HG03060 (cell line): Measurements from ENCODE around the gene AFP.

Experiments used
- ATAC-seq: cut with Tn5 transposase; IDR thresholded peaks from one replicate; pipeline ENCODE4 v1.9.1; 2021; ENCODE audit warnings: low read depth, moderate number of reproducible peaks; ENCODE audit not compliant: unreplicated experiment

AFP gene

DNA sequence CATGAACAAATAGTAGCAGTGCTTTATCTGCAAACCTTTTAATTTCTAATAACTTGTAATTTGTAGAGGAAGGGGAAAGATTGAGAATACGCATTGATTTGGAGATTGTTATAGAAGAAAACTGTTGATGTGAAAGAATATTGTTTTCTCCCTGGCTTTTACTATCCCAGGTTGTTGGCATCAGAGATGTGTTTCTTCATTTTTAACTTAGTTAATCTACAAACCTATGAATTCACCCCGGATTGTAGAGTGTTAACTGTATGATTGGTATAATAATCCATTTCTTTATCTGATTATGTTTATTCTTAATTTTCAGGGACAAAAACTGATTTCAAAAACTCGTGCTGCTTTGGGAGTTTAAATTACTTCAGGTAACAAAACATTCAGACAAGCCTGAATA is 18.9 kb downstream of the AFP start:
- no peak for ATAC-seq

DNA sequence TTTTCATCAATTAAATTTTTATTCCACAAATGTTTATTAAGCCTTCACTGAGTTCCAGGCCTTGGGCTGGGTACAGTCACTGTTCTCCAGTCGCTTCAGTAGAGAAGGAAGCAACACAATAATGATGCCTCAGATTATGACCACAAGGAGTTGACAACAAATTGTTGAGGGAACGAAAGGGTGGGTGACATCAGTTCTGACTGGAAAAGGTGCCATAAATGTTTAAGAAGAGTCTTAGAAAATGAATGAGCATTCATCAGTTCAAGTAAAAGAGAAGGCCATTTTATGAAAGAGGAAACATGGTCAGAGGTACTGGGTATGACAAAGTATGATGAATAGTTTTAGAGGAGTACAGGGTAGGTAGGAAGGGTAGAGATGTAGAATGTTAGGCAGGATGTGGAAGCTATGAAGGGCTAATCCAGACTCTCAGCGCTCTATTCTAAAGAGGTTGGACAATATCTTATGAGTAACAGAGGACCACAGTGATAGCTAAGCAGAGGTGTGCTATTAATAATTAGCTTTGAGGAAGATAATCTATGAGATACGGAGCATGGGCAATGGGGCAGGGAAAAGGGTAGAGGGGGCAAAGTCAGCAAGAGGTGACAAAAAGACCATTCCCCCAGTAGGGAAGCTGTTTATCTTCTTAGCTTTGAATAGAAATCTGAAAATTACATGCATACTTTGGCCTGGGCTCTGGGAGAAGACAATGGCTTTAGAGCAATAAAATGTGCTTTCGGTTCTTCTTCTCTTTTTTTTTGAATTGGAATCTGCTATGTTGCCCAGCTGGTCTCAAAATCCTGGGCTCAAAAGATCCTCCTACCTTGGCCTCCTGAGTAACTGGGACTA is 20.4 kb downstream of the AFP start:
- no peak for ATAC-seq

DNA sequence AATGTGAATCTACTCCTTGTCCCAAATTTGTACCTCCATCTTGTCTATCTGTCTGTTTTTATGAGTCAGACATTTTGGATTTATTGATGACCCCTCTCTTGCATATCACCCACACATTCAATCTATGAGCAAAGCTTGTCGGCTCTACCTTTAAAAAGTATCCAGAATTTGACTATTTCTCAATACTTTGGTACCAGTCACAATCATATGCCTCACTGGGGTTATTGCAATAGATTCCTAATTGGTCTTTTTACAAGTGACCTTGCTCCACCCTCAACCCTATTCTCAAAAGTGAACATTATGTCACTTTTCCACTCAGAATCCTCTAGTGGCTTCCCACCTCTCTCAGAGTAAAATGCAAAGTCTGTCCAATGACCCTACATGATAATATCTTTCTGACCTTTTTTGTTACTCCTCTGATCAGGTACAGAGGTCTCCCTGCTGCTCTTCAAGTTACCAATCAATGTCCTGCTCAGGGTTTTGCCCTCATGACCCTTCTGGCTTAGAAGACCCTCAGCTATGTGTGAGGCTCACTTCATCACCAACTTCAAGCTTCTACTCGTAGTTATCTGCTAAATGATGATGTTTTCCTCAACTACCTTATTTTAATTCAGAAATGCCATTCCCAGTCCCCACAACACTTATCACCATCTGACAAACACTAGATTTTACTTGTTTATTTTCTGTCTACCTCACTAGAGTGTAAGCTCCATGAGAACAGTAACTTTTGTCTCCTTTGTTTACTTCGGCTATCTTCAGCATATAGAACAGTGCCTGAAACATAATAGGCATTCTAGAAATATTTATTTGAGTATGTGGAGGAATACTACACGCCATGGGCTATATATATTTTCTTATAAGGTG is 22.4 kb downstream of the AFP start:
- no peak for ATAC-seq

DNA sequence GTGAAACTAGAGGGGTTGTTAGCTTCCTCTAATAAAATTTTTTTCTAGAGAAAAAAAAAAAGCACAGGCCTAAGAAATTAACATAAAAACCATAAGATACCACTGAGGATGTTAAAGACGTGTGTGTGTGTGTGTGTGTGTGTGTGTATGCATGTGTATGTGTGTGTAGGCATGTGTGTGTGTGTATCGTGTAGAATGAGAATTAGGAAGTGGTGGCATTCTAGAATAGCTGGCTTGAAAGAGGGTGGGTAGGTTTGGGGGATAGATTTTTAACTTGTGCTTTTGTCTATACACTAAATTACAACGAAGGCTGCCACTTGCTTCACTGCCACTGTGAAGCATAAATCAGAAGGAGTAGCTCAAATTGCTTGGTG is 23.0 kb downstream of the AFP start:
- ATAC-seq: no peak

DNA sequence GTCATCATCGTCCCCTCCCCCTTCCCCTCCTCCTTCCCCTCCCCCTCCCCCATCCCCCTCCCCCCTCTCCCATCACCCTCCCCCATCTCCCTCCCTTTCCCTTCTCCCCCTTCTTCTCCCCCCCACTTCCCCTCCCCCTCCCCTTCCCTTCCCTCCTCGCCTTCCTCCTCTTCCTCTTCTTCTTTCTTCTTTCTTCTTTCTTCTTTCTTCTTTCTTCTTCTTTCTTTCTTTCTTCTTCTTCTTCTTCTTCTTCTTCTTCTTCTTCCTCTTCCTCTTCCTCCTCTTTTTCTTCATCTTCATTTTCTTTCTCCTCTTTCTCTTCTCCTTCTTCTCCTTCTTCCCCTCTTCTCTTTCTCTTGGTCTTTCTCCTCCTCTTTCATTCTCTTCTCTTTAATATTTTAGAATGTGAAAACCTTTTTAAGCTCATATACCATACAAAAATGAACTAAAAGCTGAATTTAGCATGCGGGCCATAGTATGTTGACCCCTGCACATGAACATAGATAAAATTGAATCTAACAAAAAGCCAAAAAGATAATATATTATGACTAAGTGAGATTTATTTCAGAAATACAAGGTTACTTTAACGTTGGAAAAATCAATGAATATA is 25.0 kb downstream of the AFP start:
- no peak for ATAC-seq

DNA sequence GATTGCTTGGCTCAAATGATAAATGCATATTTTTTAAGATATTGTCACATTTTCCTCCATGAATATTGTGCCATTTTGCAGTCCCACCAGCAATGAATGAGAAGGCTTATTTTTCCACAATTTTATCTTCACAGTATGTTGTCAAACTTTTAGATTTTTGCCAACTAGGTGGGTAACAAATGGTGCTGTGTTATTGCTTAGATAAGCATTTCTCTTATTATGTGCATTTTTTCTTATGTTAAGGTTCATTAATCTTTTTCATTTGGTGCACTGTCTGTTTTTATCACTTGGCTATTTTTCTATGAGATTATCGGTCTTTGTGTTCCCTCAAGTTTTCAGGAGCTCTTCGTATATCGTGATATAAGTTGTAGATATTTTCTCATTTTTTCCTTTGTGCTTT is 32.1 kb downstream of the AFP start:
- no peak for ATAC-seq

DNA sequence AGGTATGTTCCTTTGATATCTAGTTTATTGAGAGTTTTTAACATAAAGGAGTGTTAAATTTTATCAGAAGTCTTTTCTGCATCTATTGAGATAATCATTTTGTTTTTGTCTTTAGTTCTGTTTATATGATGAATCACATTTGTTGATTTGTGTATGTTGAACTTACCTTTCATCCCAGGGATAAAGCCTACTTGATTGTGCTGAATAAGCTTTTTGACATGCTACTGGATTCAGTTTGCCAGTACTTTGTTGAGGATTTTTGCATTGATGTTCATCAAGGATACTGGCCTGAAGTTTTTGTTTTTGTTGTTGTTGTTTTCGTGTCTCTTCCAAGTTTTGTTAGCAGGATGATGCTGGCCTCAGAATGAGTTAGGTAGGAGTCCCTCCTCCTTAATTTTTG is 34.7 kb downstream of the AFP start:
- no peak for ATAC-seq

DNA sequence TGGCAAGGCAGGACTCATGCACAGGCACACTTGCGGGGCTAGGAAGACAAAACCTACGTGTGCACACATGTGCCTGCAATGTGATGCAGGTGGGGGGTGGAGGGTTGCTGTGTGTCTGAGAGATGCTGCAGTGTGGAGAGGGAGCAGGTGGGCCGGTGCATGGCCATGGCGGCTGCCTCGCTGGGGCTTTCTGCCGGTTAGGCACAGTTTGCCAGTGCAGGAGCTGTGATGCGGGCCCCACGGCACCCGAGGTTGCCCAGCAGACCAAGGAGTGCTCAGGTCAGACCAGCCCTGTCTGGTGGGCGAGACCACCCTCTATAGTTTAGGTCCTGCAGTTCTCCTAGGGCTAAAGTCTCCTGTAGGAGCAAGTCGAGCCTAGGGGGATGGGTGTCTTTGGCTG is 41.2 kb downstream of the AFP start:
- no peak for ATAC-seq

DNA sequence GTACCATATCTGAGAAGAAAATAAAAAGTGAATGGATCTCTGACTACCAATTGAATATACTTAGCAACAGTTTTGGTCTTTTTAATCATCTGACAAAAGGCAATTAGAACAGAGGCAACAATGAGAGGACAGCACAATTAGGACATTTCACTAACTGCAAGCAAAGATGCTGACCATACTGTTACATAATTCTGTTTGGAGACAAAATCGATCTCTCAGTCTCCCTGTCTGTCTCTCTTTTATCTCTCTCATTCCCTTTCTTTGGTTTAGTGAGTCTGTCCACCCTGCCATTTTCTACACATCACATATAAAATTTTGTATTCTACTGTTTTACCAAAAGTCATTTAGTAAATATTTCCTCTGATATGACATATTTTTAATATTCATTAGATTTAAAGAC is 43.3 kb downstream of the AFP start:
- ATAC-seq: no peak

DNA sequence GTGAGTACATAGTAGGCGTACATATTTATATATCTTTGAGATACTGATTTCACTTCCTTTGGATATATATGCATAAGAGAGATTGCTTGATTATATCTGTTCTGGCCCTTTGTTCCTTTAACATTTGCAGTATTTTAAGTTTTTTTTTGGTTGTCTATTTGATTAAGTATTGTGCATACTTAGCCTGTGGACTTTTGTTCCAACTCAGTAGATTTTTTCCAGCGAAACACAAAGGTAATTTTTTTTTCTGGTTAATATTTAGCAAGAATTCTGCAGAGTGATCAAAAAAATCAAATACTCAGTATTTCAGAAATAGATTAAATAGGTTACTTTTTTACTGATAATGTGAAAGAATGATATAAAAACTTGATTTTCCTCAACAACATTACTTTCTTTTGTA is 45.3 kb downstream of the AFP start, which contains the start of gene AFM:
TSS of gene AFM (plus strand) at position 388 of the 400 bp plus-strand sequence. CDS start 31 bp downstream, outside the sequence.
- ATAC-seq: no peak

DNA sequence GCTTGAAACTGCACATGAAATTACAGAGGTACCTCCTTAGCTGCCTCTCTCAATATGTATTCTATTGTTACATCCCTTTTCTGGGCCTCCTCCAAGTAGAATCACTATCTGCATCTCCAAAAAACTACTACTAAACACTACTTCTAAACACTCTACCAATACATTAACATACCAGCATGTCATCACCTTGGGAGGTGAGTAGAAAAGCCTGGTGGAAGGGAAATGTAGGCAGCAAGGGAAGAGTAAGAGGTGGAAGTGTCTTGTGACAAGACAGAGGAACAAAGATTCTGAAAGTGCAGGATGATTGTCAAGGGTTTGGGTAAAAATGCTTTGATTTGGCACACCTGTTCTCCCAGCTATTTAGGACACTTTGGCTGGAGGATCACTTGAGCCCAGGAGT is 49.1 kb downstream of the AFP start:
- ATAC-seq: no peak

DNA sequence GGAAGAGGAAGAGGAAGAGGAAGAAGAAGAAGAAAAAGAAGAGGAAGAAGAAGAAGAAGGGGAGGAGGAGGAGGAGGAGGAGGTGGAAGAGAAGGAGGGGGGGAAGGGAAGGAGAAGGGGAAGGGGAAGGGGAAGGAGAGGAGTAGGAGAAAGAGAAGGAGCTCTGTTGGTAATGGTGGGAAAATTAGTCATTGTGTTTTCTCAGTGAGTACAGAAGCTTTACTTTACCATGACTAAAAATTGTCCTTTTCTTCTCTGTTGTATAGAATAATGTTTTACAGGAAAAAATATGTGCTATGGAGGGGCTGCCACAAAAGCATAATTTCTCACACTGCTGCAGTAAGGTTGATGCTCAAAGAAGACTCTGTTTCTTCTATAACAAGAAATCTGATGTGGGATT is 49.6 kb downstream of the AFP start:
- no peak for ATAC-seq

DNA sequence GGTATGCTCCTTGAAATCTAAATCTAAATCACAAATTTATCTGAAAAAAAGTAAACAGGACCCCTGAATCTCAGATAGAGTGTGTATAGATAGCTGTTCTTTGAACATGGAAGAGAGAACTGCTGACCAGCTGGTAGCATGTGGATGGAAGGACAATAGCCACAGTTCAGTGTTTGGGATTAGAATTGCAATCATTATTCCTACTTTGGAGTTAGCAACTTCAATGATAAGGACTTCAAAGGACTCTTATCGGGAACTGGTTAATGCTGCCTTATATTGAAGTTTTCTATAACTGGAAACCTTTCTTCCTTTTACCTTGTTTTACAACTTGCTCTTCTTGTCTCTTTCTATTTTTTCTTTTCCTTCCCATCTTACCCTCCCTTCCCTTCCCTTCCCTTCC is 50.5 kb downstream of the AFP start:
- ATAC-seq: no peak

DNA sequence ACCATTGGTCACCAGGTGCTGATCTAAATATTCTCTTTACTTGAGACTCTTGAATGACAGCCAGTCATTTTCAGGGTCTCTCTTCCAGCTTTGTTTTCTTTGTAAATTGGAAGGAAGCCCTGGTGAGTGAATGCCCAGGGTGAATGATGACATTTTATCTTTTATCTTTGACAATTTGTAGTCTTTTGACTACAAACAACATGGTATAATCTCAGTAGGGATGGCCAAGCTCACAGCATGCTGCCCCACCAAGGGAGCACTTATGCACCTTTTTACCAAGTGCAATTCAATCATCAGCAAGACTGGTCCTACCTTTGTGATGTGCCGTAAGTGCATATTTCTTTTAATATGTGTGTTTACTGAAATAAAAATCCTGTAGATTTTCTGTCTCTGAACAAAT is 51.2 kb downstream of the AFP start:
- no peak for ATAC-seq

DNA sequence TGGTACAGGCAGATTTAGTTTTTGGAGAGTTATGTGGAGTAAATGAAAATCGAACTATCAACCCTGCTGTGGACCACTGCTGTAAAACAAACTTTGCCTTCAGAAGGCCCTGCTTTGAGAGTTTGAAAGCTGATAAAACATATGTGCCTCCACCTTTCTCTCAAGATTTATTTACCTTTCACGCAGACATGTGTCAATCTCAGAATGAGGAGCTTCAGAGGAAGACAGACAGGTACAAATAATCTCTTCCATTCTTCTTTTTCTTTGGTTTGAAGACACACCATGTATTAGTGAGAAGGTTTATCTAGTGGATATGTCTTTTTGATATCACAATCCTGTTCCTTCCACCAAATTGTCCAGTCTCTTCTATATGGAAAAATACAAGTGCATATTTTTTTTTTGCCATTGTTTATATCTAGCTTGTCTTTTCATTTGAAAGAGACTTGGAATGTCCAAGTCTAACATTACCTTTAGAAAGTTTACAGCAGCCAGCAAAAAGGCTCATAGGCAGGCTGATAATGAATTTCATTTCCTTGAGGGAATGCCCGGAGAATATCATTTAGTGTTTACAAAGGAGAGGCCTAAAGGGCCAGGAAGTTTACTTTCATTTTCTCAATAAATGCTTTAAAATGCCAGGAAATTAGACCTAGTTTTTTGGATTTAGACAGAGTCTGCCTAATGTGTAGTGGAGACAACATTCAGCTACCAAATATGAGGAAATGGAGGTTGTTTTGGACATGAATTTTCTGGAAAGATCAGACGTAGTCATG is 64.2 kb downstream of the AFP start:
- no peak for ATAC-seq

DNA sequence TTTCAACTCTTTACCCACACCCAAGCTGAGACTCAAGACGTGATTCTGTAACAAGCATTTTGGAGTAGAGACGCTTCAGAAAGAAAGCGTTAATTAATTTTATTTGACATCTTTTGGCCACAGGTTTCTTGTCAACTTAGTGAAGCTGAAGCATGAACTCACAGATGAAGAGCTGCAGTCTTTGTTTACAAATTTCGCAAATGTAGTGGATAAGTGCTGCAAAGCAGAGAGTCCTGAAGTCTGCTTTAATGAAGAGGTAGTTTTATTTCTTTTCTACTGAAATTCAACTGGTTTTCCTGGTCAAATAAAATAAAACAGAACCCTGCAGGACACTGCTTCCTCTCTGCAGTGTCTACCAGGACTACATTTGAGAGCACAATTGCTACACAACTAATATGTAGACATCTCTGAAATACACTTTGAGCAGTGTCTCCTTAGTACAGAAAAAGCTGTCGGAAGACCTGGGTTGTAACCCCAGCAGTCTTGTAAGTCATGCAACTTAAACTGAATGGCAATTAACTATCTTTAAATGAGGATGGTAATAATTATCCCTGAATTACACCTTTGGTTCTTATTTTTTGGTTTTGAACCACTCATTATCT is 65.7 kb downstream of the AFP start:
- ATAC-seq: no peak

DNA sequence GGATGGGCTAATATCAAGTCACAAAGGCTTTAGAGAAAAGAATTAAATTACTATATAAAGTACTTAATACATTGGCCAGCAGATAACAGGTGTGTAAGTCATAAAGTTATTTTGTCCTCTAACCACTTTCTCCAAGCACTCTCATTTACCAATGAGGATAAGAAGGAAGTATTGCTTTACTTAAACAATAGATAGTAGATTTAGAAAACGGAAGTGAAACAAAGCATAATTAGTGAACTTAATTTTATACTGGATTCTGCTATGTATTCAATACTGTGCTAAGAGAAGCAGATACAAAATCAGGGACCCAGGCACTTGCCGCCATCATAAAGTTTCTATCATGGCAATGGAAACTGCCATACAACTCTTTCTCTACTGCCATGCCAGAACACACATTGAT is 69.5 kb downstream of the AFP start:
- ATAC-seq: no peak
